HL-60 (cell line): ENCODE data around the gene TBX15.

ENCODE experiments used
- DNase-seq, 2 experiments: peaks; one replicate each; pipeline ENCODE4 v3.0.0-alpha.2; 2010 to 2020; ENCODE audit warnings: low read depth in 1 of 2, low spot score in 1 of 2
- H3K27ac ChIP-seq: fragments of 250-450 bp; sonication (Bioruptor Pico); replicated peaks from 2 replicates; pipeline ENCODE4 v1.5.1; 2020; ENCODE audit warnings: mild to moderate bottlenecking, moderate library complexity
- H3K27me3 ChIP-seq: fragments of 250-450 bp; sonication (Bioruptor Pico); 2 replicates; pipeline ENCODE4 v1.5.1; 2021; ENCODE audit warnings: mild to moderate bottlenecking, moderate library complexity; ENCODE audit not compliant: insufficient read depth, poor library complexity, severe bottlenecking
- H3K4me3 ChIP-seq: replicated peaks from 2 replicates; pipeline ENCODE4 v1.5.1; 2011; ENCODE audit warnings: mild to moderate bottlenecking, control low read depth, low read length; ENCODE audit not compliant: insufficient read depth
- GABPA ChIP-seq: IDR thresholded peaks from 2 replicates; pipeline ENCODE4 v1.6.1; 2012; ENCODE audit warnings: low read depth
- POLR2AphosphoS5 ChIP-seq: IDR thresholded peaks from 2 replicates; pipeline ENCODE4 v1.6.1; 2012; ENCODE audit warnings: low read depth
- SPI1 ChIP-seq: IDR thresholded peaks from 2 replicates; pipeline ENCODE4 v1.6.1; 2012; ENCODE audit warnings: low read depth, mild to moderate bottlenecking, borderline replicate concordance
- TF ChIP-seq, protein P1 (sequence below): IDR thresholded peaks from one replicate; pipeline ENCODE4 v1.5.1; 2011; ENCODE audit warnings: low read length, control low read depth, inconsistent platforms; ENCODE audit not compliant: insufficient read depth
- TF ChIP-seq, protein P2 (sequence below): IDR thresholded peaks from 2 replicates; pipeline ENCODE4 v1.6.1; 2012; ENCODE audit warnings: low read depth; ENCODE audit not compliant: insufficient replicate concordance

The TBX15 gene

DNA sequence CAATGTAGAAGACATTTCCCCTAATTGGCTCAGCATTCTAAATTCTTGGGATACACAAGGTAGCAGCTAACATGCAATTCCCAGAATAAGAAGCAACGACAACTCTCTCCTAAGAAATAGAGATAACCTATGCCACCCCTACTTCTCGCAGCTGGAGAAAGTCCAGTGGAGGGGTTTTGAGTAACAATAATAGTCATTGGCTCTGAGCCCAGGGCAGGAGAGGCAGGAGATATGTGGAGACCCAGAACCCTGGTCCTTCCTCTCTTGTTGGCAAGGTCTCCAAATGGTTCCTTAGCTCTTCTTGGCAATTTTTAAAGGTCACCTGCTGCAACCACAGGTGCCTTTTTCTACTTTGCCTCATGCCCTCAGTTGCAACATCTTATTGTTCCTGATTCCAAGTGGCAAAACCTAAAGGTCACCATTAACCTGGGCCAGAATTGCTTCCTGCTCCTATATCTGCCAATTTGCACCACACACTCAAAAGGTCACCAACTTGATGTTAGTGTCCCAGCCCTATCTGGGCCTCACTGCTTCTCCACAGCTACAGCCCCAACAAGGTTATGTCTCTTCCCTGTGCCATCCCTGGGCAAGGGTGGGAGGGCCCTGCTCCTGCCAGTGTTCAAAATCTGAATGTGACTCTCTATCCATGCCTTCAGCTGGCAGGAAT is 36.7 kb downstream of the TBX15 start:
- H3K27me3 ChIP-seq, result no peaks in the 10 kb centered on the region
- no peak overlapping the region for H3K4me3 ChIP-seq
- H3K27ac ChIP-seq, result no peak overlapping the region
- DNase-seq, result no peak
- TF ChIP-seq GABPA (no peak), SPI1 (no peak), POLR2AphosphoS5 (no peak)
- TF ChIP-seq, protein P1, sequence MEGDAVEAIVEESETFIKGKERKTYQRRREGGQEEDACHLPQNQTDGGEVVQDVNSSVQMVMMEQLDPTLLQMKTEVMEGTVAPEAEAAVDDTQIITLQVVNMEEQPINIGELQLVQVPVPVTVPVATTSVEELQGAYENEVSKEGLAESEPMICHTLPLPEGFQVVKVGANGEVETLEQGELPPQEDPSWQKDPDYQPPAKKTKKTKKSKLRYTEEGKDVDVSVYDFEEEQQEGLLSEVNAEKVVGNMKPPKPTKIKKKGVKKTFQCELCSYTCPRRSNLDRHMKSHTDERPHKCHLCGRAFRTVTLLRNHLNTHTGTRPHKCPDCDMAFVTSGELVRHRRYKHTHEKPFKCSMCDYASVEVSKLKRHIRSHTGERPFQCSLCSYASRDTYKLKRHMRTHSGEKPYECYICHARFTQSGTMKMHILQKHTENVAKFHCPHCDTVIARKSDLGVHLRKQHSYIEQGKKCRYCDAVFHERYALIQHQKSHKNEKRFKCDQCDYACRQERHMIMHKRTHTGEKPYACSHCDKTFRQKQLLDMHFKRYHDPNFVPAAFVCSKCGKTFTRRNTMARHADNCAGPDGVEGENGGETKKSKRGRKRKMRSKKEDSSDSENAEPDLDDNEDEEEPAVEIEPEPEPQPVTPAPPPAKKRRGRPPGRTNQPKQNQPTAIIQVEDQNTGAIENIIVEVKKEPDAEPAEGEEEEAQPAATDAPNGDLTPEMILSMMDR, result no peak
- TF ChIP-seq, protein P2, sequence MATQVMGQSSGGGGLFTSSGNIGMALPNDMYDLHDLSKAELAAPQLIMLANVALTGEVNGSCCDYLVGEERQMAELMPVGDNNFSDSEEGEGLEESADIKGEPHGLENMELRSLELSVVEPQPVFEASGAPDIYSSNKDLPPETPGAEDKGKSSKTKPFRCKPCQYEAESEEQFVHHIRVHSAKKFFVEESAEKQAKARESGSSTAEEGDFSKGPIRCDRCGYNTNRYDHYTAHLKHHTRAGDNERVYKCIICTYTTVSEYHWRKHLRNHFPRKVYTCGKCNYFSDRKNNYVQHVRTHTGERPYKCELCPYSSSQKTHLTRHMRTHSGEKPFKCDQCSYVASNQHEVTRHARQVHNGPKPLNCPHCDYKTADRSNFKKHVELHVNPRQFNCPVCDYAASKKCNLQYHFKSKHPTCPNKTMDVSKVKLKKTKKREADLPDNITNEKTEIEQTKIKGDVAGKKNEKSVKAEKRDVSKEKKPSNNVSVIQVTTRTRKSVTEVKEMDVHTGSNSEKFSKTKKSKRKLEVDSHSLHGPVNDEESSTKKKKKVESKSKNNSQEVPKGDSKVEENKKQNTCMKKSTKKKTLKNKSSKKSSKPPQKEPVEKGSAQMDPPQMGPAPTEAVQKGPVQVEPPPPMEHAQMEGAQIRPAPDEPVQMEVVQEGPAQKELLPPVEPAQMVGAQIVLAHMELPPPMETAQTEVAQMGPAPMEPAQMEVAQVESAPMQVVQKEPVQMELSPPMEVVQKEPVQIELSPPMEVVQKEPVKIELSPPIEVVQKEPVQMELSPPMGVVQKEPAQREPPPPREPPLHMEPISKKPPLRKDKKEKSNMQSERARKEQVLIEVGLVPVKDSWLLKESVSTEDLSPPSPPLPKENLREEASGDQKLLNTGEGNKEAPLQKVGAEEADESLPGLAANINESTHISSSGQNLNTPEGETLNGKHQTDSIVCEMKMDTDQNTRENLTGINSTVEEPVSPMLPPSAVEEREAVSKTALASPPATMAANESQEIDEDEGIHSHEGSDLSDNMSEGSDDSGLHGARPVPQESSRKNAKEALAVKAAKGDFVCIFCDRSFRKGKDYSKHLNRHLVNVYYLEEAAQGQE, result no peak

DNA sequence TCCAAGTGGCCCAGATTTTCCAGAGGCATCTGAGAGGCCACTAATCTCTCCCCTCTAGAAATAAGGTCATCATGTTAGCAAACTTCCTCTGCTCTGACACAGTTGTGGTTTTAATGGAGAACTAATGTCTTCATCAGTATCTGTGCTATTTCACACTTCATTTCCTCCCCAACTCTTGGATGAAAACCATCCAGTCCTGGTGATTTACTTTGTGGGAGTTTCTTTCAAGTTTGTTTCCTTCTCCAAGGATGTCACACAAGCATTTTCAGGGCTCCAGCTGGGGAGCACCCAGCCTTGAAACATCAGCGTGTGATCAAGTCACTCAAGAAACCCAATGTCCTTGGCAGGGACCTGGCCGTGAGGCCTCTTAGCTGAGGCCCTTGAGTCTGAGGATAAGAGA is 38.8 kb downstream of the TBX15 start:
- H3K27ac ChIP-seq, result no peak overlapping the region
- no peak for DNase-seq
- TF ChIP-seq SPI1 (no peak), GABPA (no peak), POLR2AphosphoS5 (no peak)
- TF ChIP-seq, protein P2, result no peak
- TF ChIP-seq, protein P1, result no peak

DNA sequence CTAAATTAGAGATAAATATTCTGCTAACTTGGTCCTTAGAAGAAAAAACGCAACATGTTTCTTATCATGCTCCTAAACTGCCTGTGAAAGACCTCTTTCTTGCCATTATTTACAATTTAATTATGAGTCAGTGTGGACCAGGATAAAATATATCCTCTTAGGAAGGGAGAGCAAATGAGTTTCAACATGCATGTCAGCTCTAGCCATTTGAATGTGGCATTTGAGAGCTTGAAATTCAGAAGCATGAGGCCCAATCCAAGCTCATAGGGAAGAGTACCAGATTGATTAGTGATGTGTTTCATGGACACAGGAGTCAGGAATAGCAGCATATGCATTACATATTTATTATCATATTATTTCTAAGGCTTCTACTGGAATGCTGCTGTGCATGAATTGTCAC is 39.3 kb downstream of the TBX15 start:
- H3K4me3 ChIP-seq, result no peak overlapping the region
- no peaks in the 10 kb centered on the region for H3K27me3 ChIP-seq
- H3K27ac ChIP-seq, result no peak overlapping the region
- TF ChIP-seq, protein P1, result no peak
- no peak for TF ChIP-seq GABPA
- no peak for TF ChIP-seq SPI1
- TF ChIP-seq POLR2AphosphoS5, result no peak
- TF ChIP-seq, protein P2, result no peak
- no peak for DNase-seq

More for the DNA sequence above, 38.8 kb downstream of the TBX15 start:
- Histone ChIP-seq H3K4me3 (no peak overlapping the region), H3K27me3 (no peaks in the 10 kb centered on the region)
